Gastroesophageal sphincter (tissue), 4 donors: ENCODE data around the gene FSTL1. TPM values are rescaled to one million over a fixed set of nuclear protein-coding genes. Genes with fewer than 3 reads are reported as not detected.
A peak's percentile ranks its signal among the peaks of the same experiment; 100 is the strongest.

ENCODE experiments used
- ATAC-seq: fragments of 150-250 bp; one replicate; pipeline ENCODE4 v1.9.1; 2016; ENCODE audit warnings: mild to moderate bottlenecking, moderate library complexity
- H3K27ac ChIP-seq, 4 donors: fragments of 200-600 bp; sonication (generic) in 3 of 4; 1 replicate in 3 of 4; 2 replicates in 1 of 4; pipeline ENCODE4 v1.5.1; 2016 to 2019
- H3K27me3 ChIP-seq: fragments of 200-600 bp; sonication (generic); one replicate; pipeline ENCODE4 v1.5.1; 2019
- H3K36me3 ChIP-seq, 2 donors: fragments of 200-600 bp; sonication (generic); one replicate each; pipeline ENCODE4 v1.5.1; 2019; ENCODE audit warnings: control low read depth in 1 of 2
- H3K4me1 ChIP-seq, 3 donors: fragments of 200-600 bp; sonication (generic); 1 replicate in 2 of 3; 2 replicates in 1 of 3; pipeline ENCODE4 v1.5.1; 2016 to 2019; ENCODE audit warnings: control low read depth in 2 of 3
- H3K4me3 ChIP-seq, 2 donors: fragments of 200-600 bp; sonication (generic); one replicate each; pipeline ENCODE4 v1.5.1; 2019; ENCODE audit warnings: mild to moderate bottlenecking in 1 of 2, moderate library complexity in 1 of 2
- H3K9me3 ChIP-seq, 3 donors: fragments of 200-600 bp; sonication (generic); one replicate each; pipeline ENCODE4 v1.5.1; 2017 to 2019; ENCODE audit warnings: control low read depth in 2 of 3
- CTCF ChIP-seq, 4 experiments: fragments of 200-600 bp in 2 of 4; fragments of 450-650 bp in 2 of 4; sonication (generic) in 1 of 4; IDR thresholded peaks; one replicate each; pipeline ENCODE4 v1.5.1; 2017 to 2019; ENCODE audit warnings: antibody characterized with exemption in 4 of 4, mild to moderate bottlenecking in 2 of 4, moderate library complexity in 2 of 4
- EP300 ChIP-seq: sonication (generic); formaldehyde crosslinking; IDR thresholded peaks from one replicate; pipeline ENCODE4 v1.6.1; 2017; ENCODE audit warnings: antibody characterized with exemption, mild to moderate bottlenecking
- POLR2A ChIP-seq, 2 donors: fragments of 450-650 bp; IDR thresholded peaks; one replicate each; pipeline ENCODE4 v1.6.1; 2017; ENCODE audit warnings: antibody characterized with exemption in 2 of 2, mild to moderate bottlenecking in 2 of 2, moderate library complexity in 1 of 2
- POLR2AphosphoS5 ChIP-seq: sonication (generic); formaldehyde crosslinking; IDR thresholded peaks from one replicate; pipeline ENCODE4 v1.6.1; 2017; ENCODE audit warnings: antibody characterized with exemption
- WGBS, 2 donors: methylation state at CpG; one replicate each; pipeline ENCODE4 v1.1.5; 2018; ENCODE audit warnings: low coverage in 1 of 2; 5-methylcytosine and 5-hydroxymethylcytosine counted together
- total RNA-seq, 4 donors: library from RNA; depleted of rRNA; stranded (reverse); fragments of >200 nt; gene quantifications; one replicate each; pipeline ENCODE4 v1.1.0, GENCODE V29; 2016

FSTL1 gene
- total RNA-seq, 4 donors from 2014 or later: 343 to 1,189 (median 766) TPM

- H3K27ac ChIP-seq: peak overlapping the region; percentile 45 to 79 (median 73)
- peaks cover 13 to 36% (median 14%) of the 10 kb centered on the region in 3 donors for H3K4me1 ChIP-seq
- H3K4me3 ChIP-seq: no peak overlapping the region
- WGBS, 2 donors: 21 to 25% methylated on average over 3 of the region's 3 CpGs
- H3K9me3 ChIP-seq: peaks cover 0 to 9% (median 0%) of the 10 kb centered on the region in 3 donors
- H3K27me3 ChIP-seq: no peaks in the 10 kb centered on the region
- no peak for TF ChIP-seq CTCF (IDR thresholded peaks at IDR 0.05)
- TF ChIP-seq EP300: no peak
- TF ChIP-seq POLR2AphosphoS5: peak; percentile 33
- TF ChIP-seq POLR2A (IDR thresholded peaks at IDR 0.05): no peak
- ATAC-seq: no peak
- no peaks in the 10 kb centered on the region for H3K36me3 ChIP-seq
These were observed 45.6 kb upstream of the FSTL1 start for GRCh38 chr3:120496278-120497002.

GRCh38 chr3:120495809-120496208 lies 45.0 kb upstream of the FSTL1 start:
- 79 to 81% methylated on average over 2 of the region's 2 CpGs for WGBS, 2 donors
- TF ChIP-seq CTCF (IDR thresholded peaks at IDR 0.05) (no peak), POLR2AphosphoS5 (no peak), EP300 (no peak), POLR2A (IDR thresholded peaks at IDR 0.05) (no peak)
- Histone ChIP-seq H3K4me3 (no peak overlapping the region), H3K36me3 (no peaks in the 10 kb centered on the region), H3K27ac (peak overlapping the region in 3 of 4 donors; percentile 45 to 74 (median 72)), H3K4me1 (peaks cover 13 to 36% (median 14%) of the 10 kb centered on the region in 3 donors), H3K9me3 (peaks cover 0 to 9% (median 0%) of the 10 kb centered on the region in 3 donors), H3K27me3 (no peaks in the 10 kb centered on the region)
- ATAC-seq: no peak

GRCh38 chr3:120492103-120492502 lies 41.3 kb upstream of the FSTL1 start:
- WGBS, 2 donors: 71 to 83% methylated on average over 2 to 5 of the region's 5 CpGs
- H3K36me3 ChIP-seq: no peaks in the 10 kb centered on the region
- H3K27me3 ChIP-seq: no peaks in the 10 kb centered on the region
- peaks cover 7 to 23% (median 9%) of the 10 kb centered on the region in 3 donors for H3K4me1 ChIP-seq
- no peak overlapping the region for H3K27ac ChIP-seq
- peaks cover 0 to 9% (median 0%) of the 10 kb centered on the region in 3 donors for H3K9me3 ChIP-seq
- no peak overlapping the region for H3K4me3 ChIP-seq
- ATAC-seq: no peak
- TF ChIP-seq POLR2A (IDR thresholded peaks at IDR 0.05) (no peak), POLR2AphosphoS5 (no peak), CTCF (IDR thresholded peaks at IDR 0.05) (no peak), EP300 (no peak)

GRCh38 chr3:120489421-120489820 lies 38.6 kb upstream of the FSTL1 start:
- Histone ChIP-seq H3K27me3 (no peaks in the 10 kb centered on the region), H3K4me1 (peaks cover 4 to 24% (median 5%) of the 10 kb centered on the region in 3 donors), H3K27ac (no peak overlapping the region), H3K4me3 (no peak overlapping the region), H3K36me3 (no peaks in the 10 kb centered on the region), H3K9me3 (no peaks in the 10 kb centered on the region)
- WGBS, 2 donors: 80 to 100% methylated on average over 2 of the region's 2 CpGs
- ATAC-seq: no peak
- TF ChIP-seq CTCF (IDR thresholded peaks at IDR 0.05) (no peak), EP300 (no peak), POLR2AphosphoS5 (no peak), POLR2A (IDR thresholded peaks at IDR 0.05) (no peak)

GRCh38 chr3:120488296-120488695 lies 37.5 kb upstream of the FSTL1 start:
- Histone ChIP-seq H3K27ac (peak overlapping the region in 3 of 4 donors; percentile 38 to 56 (median 55)), H3K4me1 (peaks cover 4 to 24% (median 5%) of the 10 kb centered on the region in 3 donors), H3K9me3 (no peaks in the 10 kb centered on the region), H3K27me3 (no peaks in the 10 kb centered on the region), H3K36me3 (no peaks in the 10 kb centered on the region), H3K4me3 (no peak overlapping the region)
- TF ChIP-seq POLR2AphosphoS5: no peak
- no peak for TF ChIP-seq EP300
- TF ChIP-seq CTCF (IDR thresholded peaks at IDR 0.05): no peak
- no peak for TF ChIP-seq POLR2A (IDR thresholded peaks at IDR 0.05)
- ATAC-seq: no peak
- WGBS, 2 donors: 61 to 67% methylated on average over 1 to 3 of the region's 3 CpGs
